ENCODE results near the gene TSPAN12. TPM values are rescaled to one million over a fixed set of nuclear protein-coding genes. Genes with fewer than 3 reads are reported as not detected.
A peak's percentile ranks its signal among the peaks of the same experiment; 100 is the strongest.

Gene TSPAN12
- total and polyA plus RNA-seq, 2 of the 4 experiments (the other 2 are of a cell fraction) = 0.36 to 0.72 TPM

GRCh38 chr7:120740348-120740747, 117.6 kb downstream of the TSPAN12 start:
- H2AK5ac ChIP-seq (ENCODE audit: low read depth, low read length) = no peak overlapping the region
- H4K91ac ChIP-seq (ENCODE audit: insufficient read depth, low read depth, low read length) = no peak overlapping the region
- no peaks in the 10 kb centered on the region for H3K9me1 ChIP-seq (ENCODE audit: insufficient read depth, low read length)
- H3K23ac ChIP-seq (ENCODE audit: low read depth, low read length) = no peak overlapping the region
- H3K14ac ChIP-seq (replicated peaks; ENCODE audit: low read depth, low read length) = no peak overlapping the region
- ATAC-seq (ENCODE audit: low read depth) (no peak; the same call in none of the 2 replicates), DNase-seq (peak; percentile 10)
- in situ Hi-C loops (cut with MboI; ENCODE audit: low sequenced_read_pairs) (no loop called here), dilution Hi-C loops (cut with HindIII; ENCODE audit: low sequenced_read_pairs, unreplicated experiment) (no loop called here), intact Hi-C loops (cut with micrococcal nuclease) (no loop called here)
- ChIA-PET POLR2A (ENCODE audit: unreplicated experiment) (no interaction called here), CTCF (interaction anchor here (1.1 to 1.6 kb wide), 2 partner anchors 9 to 15 kb away, joined by 5 read pairs; no protein-coding TSS in a partner anchor)
- no peaks in the 10 kb centered on the region for H3K9me3 ChIP-seq (ENCODE audit: control insufficient read depth, insufficient read depth, low read length)
- no peak overlapping the region for H2BK120ac ChIP-seq (ENCODE audit: low read depth, low read length)
- no peak overlapping the region for H4K8ac ChIP-seq (ENCODE audit: low read depth in 2 of 2, low read length in 2 of 2)
- peak overlapping the region; percentile 9; the same call in 1 of the 2 replicates for H3K4me2 ChIP-seq (ENCODE audit: low read depth, low read length)
- TF ChIP-seq RFX5 (IDR thresholded peaks at IDR 0.05; ENCODE audit: low read depth, low read length) = no peak
- no peak for TF ChIP-seq MXI1 (IDR thresholded peaks at IDR 0.05; ENCODE audit: borderline replicate concordance, low read depth, low read length)
- no peak for TF ChIP-seq CTCF (conservative IDR thresholded peaks at IDR 0.05; ENCODE audit: low read depth, low read length)
- TF ChIP-seq MAFK (IDR thresholded peaks at IDR 0.05; ENCODE audit: low read depth, low read length) = no peak
- no peak for TF ChIP-seq USF2 (IDR thresholded peaks at IDR 0.05; ENCODE audit: low read depth, low read length)
- no peak for TF ChIP-seq RCOR1 (IDR thresholded peaks at IDR 0.05; ENCODE audit: insufficient replicate concordance, low read length)
- TF ChIP-seq NFE2L2 (IDR thresholded peaks at IDR 0.05; ENCODE audit: low read depth, low read length) = no peak
- no peak for TF ChIP-seq BHLHE40 (IDR thresholded peaks at IDR 0.05; ENCODE audit: low read depth, low read length)
- TF ChIP-seq POLR2A (IDR thresholded peaks at IDR 0.05; ENCODE audit: low read depth, low read length) = no peak
- no peak for TF ChIP-seq ELK1 (IDR thresholded peaks at IDR 0.05; ENCODE audit: borderline replicate concordance, low read depth, low read length)
- no peak for TF ChIP-seq CEBPB (IDR thresholded peaks at IDR 0.05; ENCODE audit: low read depth, low read length)
- TF ChIP-seq MAZ (IDR thresholded peaks at IDR 0.05; ENCODE audit: borderline replicate concordance, low read depth, low read length) = no peak
- TF ChIP-seq SMC3 (IDR thresholded peaks at IDR 0.05; ENCODE audit: low read depth, low read length) = no peak
- no peak for TF ChIP-seq CHD1 (IDR thresholded peaks at IDR 0.05; ENCODE audit: low read depth, low read length)
- TF ChIP-seq RAD21 (IDR thresholded peaks at IDR 0.05; ENCODE audit: low read length) = no peak
- TF ChIP-seq FOS (IDR thresholded peaks at IDR 0.05; ENCODE audit: low read depth, low read length) = no peak
- no peaks in the 10 kb centered on the region for H3K36me3 ChIP-seq (ENCODE audit: control insufficient read depth, insufficient read depth, low read length)
- no peak overlapping the region for H2AK9ac ChIP-seq (replicated peaks; ENCODE audit: low read depth, low read length, poor library complexity)
- H3K27ac ChIP-seq (ENCODE audit: insufficient read depth, low read length) = no peak overlapping the region
- H3K27me3 ChIP-seq (ENCODE audit: control insufficient read depth, insufficient read depth, low read length) = no peaks in the 10 kb centered on the region; the same call in none of the 2 replicates
- no peak overlapping the region for H4K5ac ChIP-seq (ENCODE audit: low read depth, low read length)
- H2BK20ac ChIP-seq (ENCODE audit: low read depth, low read length) = no peak overlapping the region
- no peak overlapping the region for H3K56ac ChIP-seq (ENCODE audit: extremely low read depth, insufficient read depth, low read length)
- no TSS peak for BruUV-seq (replicated peaks)
- H2BK15ac ChIP-seq (ENCODE audit: low read depth, low read length) = no peak overlapping the region
- H3K9ac ChIP-seq (ENCODE audit: low read depth, low read length) = no peak overlapping the region
- no peak overlapping the region for H3K4me3 ChIP-seq (ENCODE audit: insufficient read depth, low read depth, low read length)
- no peak overlapping the region for H3K4ac ChIP-seq (ENCODE audit: low read depth, low read length)
- H3K18ac ChIP-seq (ENCODE audit: low read depth, low read length) = no peak overlapping the region
- no peaks in the 10 kb centered on the region for H3K79me1 ChIP-seq (ENCODE audit: low read depth in 1 of 2, low read length in 2 of 2)
- no CpG with 5 or more reads among the region's 3 CpGs for WGBS, 2 experiments (ENCODE audit: extremely low coverage in 2 of 2, insufficient read length in 1 of 2)
- H2BK5ac ChIP-seq (ENCODE audit: low read depth, low read length, poor library complexity, severe bottlenecking) = no peak overlapping the region
- no peak overlapping the region for H2AFZ ChIP-seq (replicated peaks; ENCODE audit: low read length, poor library complexity)
- no peaks in the 10 kb centered on the region for H3K4me1 ChIP-seq (ENCODE audit: control insufficient read depth, insufficient read depth, low read length)
- H4K20me1 ChIP-seq (ENCODE audit: insufficient read depth, low read length) = no peaks in the 10 kb centered on the region
